GM23338 (cell line): ENCODE results near the gene COX7A1.

Experiments used
- CREB1 ChIP-seq: fragments of 250-450 bp; sonication (Bioruptor Pico); IDR thresholded peaks from 2 replicates; pipeline ENCODE4 v1.5.0; 2020; ENCODE audit warnings: low read depth, mild to moderate bottlenecking, moderate library complexity
- CTCF ChIP-seq, 2 experiments: fragments of 200-600 bp in 1 of 2; sonication (generic) in 1 of 2; conservative IDR thresholded peaks; 2 replicates each; pipeline versions ENCODE4 v1.5.1 to v1.6.1; 2016 to 2017; ENCODE audit warnings: antibody characterized with exemption in 2 of 2, low read depth in 2 of 2, mild to moderate bottlenecking in 2 of 2, moderate library complexity in 1 of 2
- EZH2 ChIP-seq: fragments of 200-600 bp; sonication (generic); IDR thresholded peaks from one replicate; pipeline ENCODE4 v1.8.0; 2017; ENCODE audit warnings: antibody characterized with exemption, mild to moderate bottlenecking, low read depth; ENCODE audit not compliant: unreplicated experiment
- EZH2phosphoT487 ChIP-seq: fragments of 200-600 bp; sonication (generic); IDR thresholded peaks from one replicate; pipeline ENCODE4 v1.8.1; 2018; ENCODE audit warnings: antibody characterized with exemption; ENCODE audit not compliant: unreplicated experiment
- JUNB ChIP-seq: IDR thresholded peaks from one replicate; pipeline ENCODE4 v1.6.1; 2016; ENCODE audit warnings: antibody characterized with exemption; ENCODE audit not compliant: unreplicated experiment
- POLR2AphosphoS5 ChIP-seq: IDR thresholded peaks from 2 replicates; pipeline ENCODE4 v1.6.1; 2016; ENCODE audit warnings: antibody characterized with exemption, low read depth

- TF ChIP-seq CTCF (conservative IDR thresholded peaks at IDR 0.05; ENCODE audit: low read depth in 2 of 2) (no peak), CREB1 (CRISPR knock-in tag) (no peak), JUNB (no peak), EZH2 (no peak), EZH2phosphoT487 (no peak), POLR2AphosphoS5 (peak; percentile 42; the same call in 1 of the 2 replicates)
Observed at GRCh38 chr19:36141039-36141927, 11.0 kb downstream of the COX7A1 start.
